CD8-positive, alpha-beta memory T cell (primary cell): Measurements from ENCODE around the gene VSX2. TPM values are rescaled to one million over a fixed set of nuclear protein-coding genes. Genes with fewer than 3 reads are reported as not detected.

Source experiments
- CTCF ChIA-PET: fragments of 350-600 bp; sonication (Branson Sonifier 250); formaldehyde crosslinking; loops from one replicate; lab custom pipeline; 2021; ENCODE audit warnings: antibody characterized with exemption; lab: Charles Lee
- POLR2A ChIA-PET: fragments of 350-600 bp; sonication (Branson Sonifier 250); formaldehyde crosslinking; loops from one replicate; lab custom pipeline; 2021; ENCODE audit warnings: antibody characterized with exemption; lab: Charles Lee
- DNase-seq, 5 donors: peaks; one replicate each; pipeline versions ENCODE4 v3.0.0 to v3.0.0-alpha.2; 2020 to 2022; ENCODE audit warnings: mixed read lengths in 1 of 5
- H3K27ac ChIP-seq: one replicate; pipeline ENCODE4 v1.7.0; 2013; ENCODE audit warnings: low read depth, mild to moderate bottlenecking, low read length, moderate library complexity
- H3K27me3 ChIP-seq: 2 replicates; pipeline ENCODE4 v1.7.0; 2013; ENCODE audit warnings: low read length, mild to moderate bottlenecking; ENCODE audit not compliant: insufficient read depth, poor library complexity, severe bottlenecking
- H3K36me3 ChIP-seq: 2 replicates; pipeline ENCODE4 v1.7.0; 2013; ENCODE audit warnings: mild to moderate bottlenecking, low read length, moderate library complexity; ENCODE audit not compliant: insufficient read depth
- H3K4me1 ChIP-seq: 2 replicates; pipeline ENCODE4 v1.7.0; 2013; ENCODE audit warnings: mild to moderate bottlenecking, low read length, moderate library complexity; ENCODE audit not compliant: insufficient read depth
- H3K4me3 ChIP-seq: 2 replicates; pipeline ENCODE4 v1.7.0; 2013; ENCODE audit warnings: mild to moderate bottlenecking, low read length
- H3K9me3 ChIP-seq: 2 replicates; pipeline ENCODE4 v1.7.0; 2013; ENCODE audit warnings: mild to moderate bottlenecking, low read length
- H3K27ac Mint-ChIP-seq, 8 donors: one replicate each; pipeline ENCODE4 v1.8.0; 2020 to 2021; ENCODE audit warnings: mixed read lengths in 8 of 8, mild to moderate bottlenecking in 6 of 8, inconsistent platforms in 3 of 8, moderate library complexity in 3 of 8
- H3K27me3 Mint-ChIP-seq, 2 donors: one replicate each; pipeline ENCODE4 v1.8.0; 2020 to 2021; ENCODE audit warnings: mixed read lengths in 2 of 2, mild to moderate bottlenecking in 1 of 2, moderate library complexity in 1 of 2
- H3K36me3 Mint-ChIP-seq, 3 donors: one replicate each; pipeline ENCODE4 v1.8.0; 2020 to 2021; ENCODE audit warnings: mixed read lengths in 3 of 3, inconsistent platforms in 1 of 3, mild to moderate bottlenecking in 1 of 3
- H3K4me1 Mint-ChIP-seq, 3 donors: one replicate each; pipeline ENCODE4 v1.8.0; 2020 to 2021; ENCODE audit warnings: mixed read lengths in 3 of 3, inconsistent platforms in 1 of 3, mild to moderate bottlenecking in 1 of 3
- H3K4me3 Mint-ChIP-seq, 7 donors: one replicate each; pipeline ENCODE4 v1.8.0; 2020 to 2021; ENCODE audit warnings: mixed read lengths in 7 of 7, mild to moderate bottlenecking in 6 of 7, moderate library complexity in 4 of 7, inconsistent platforms in 2 of 7
- H3K9me3 Mint-ChIP-seq, 5 donors: one replicate each; pipeline ENCODE4 v1.8.0; 2020 to 2022; ENCODE audit warnings: mixed read lengths in 5 of 5, mild to moderate bottlenecking in 3 of 5, moderate library complexity in 2 of 5, inconsistent platforms in 1 of 5
- polyA plus RNA-seq: library from polyadenylated mRNA; unstranded; fragments of 300-500 nt; fragmentation: Illumina TruSeq; gene quantifications from one replicate; pipeline ENCODE4 v1.2.3, GENCODE V29; 2021
- total RNA-seq, 2 experiments: library from RNA; stranded (reverse); gene quantifications; one replicate each; pipeline ENCODE4 v1.2.3, GENCODE V29; 2021

Gene VSX2
- total and polyA plus RNA-seq, 3 experiments from 2014 or later: not detected

GRCh38 chr14:74281069-74281468, 41.8 kb downstream of the VSX2 start:
- Mint-ChIP-seq H3K4me3 (no peak overlapping the region), H3K36me3 (peaks cover 15 to 36% (median 21%) of the 10 kb centered on the region in 3 donors), H3K27ac (no peak overlapping the region), H3K9me3 (peaks cover 0 to 12% (median 7%) of the 10 kb centered on the region in 5 donors), H3K27me3 (no peaks in the 10 kb centered on the region), H3K4me1 (no peaks in the 10 kb centered on the region)
- Histone ChIP-seq H3K27ac (no peak overlapping the region), H3K27me3 (no peaks in the 10 kb centered on the region), H3K36me3 (no peaks in the 10 kb centered on the region), H3K4me3 (no peak overlapping the region), H3K4me1 (no peaks in the 10 kb centered on the region), H3K9me3 (peaks cover 4% of the 10 kb centered on the region)
- POLR2A ChIA-PET: no interaction called here
- CTCF ChIA-PET: interaction anchor here (1.6 kb wide), 1 partner anchor 24 kb away, joined by 4 read pairs; no protein-coding TSS in a partner anchor
- no peak for DNase-seq

GRCh38 chr14:74286736-74287135, 47.5 kb downstream of the VSX2 start:
- no peak for DNase-seq
- Histone ChIP-seq H3K27ac (no peak overlapping the region), H3K36me3 (peaks cover 19% of the 10 kb centered on the region), H3K4me3 (no peak overlapping the region), H3K4me1 (no peaks in the 10 kb centered on the region), H3K9me3 (no peaks in the 10 kb centered on the region), H3K27me3 (no peaks in the 10 kb centered on the region)
- Mint-ChIP-seq H3K4me1 (no peaks in the 10 kb centered on the region), H3K27me3 (no peaks in the 10 kb centered on the region), H3K27ac (peak overlapping the region in 1 of 8 donors; percentile 18), H3K36me3 (peaks cover 14 to 82% (median 28%) of the 10 kb centered on the region in 3 donors), H3K4me3 (no peak overlapping the region), H3K9me3 (no peaks in the 10 kb centered on the region)
- POLR2A ChIA-PET: no interaction called here
- CTCF ChIA-PET: no interaction called here

GRCh38 chr14:74289801-74290200, 50.6 kb downstream of the VSX2 start:
- peaks cover 3 to 91% (median 28%) of the 10 kb centered on the region in 3 donors for H3K36me3 Mint-ChIP-seq
- ChIA-PET POLR2A (no interaction called here), CTCF (no interaction called here)
- Histone ChIP-seq H3K27me3 (no peaks in the 10 kb centered on the region), H3K36me3 (peaks cover 30% of the 10 kb centered on the region), H3K4me3 (no peak overlapping the region), H3K4me1 (no peaks in the 10 kb centered on the region), H3K9me3 (no peaks in the 10 kb centered on the region), H3K27ac (no peak overlapping the region)
- peak overlapping the region in 1 of 8 donors; percentile 59 for H3K27ac Mint-ChIP-seq
- no peaks in the 10 kb centered on the region for H3K9me3 Mint-ChIP-seq
- peaks cover 0 to 4% (median 2%) of the 10 kb centered on the region in 3 donors for H3K4me1 Mint-ChIP-seq
- no peak overlapping the region for H3K4me3 Mint-ChIP-seq
- no peak for DNase-seq
- no peaks in the 10 kb centered on the region for H3K27me3 Mint-ChIP-seq

GRCh38 chr14:74290415-74290814, 51.2 kb downstream of the VSX2 start:
- peaks cover 0 to 5% (median 2%) of the 10 kb centered on the region in 3 donors for H3K4me1 Mint-ChIP-seq
- no peak overlapping the region for H3K27ac Mint-ChIP-seq
- Histone ChIP-seq H3K4me3 (no peak overlapping the region), H3K27ac (no peak overlapping the region), H3K36me3 (peaks cover 35% of the 10 kb centered on the region), H3K27me3 (no peaks in the 10 kb centered on the region), H3K4me1 (no peaks in the 10 kb centered on the region), H3K9me3 (no peaks in the 10 kb centered on the region)
- H3K36me3 Mint-ChIP-seq: peaks cover 3 to 92% (median 27%) of the 10 kb centered on the region in 3 donors
- no peak overlapping the region for H3K4me3 Mint-ChIP-seq
- H3K27me3 Mint-ChIP-seq: no peaks in the 10 kb centered on the region
- no peaks in the 10 kb centered on the region for H3K9me3 Mint-ChIP-seq
- ChIA-PET CTCF (no interaction called here), POLR2A (no interaction called here)
- DNase-seq: no peak

GRCh38 chr14:74292061-74292460, 52.8 kb downstream of the VSX2 start:
- H3K27ac Mint-ChIP-seq: no peak overlapping the region
- H3K36me3 ChIP-seq: peaks cover 35% of the 10 kb centered on the region

GRCh38 chr14:74293606-74294005, 54.4 kb downstream of the VSX2 start:
- peak overlapping the region in 1 of 8 donors; percentile 29 for H3K27ac Mint-ChIP-seq
- Histone ChIP-seq H3K36me3 (peaks cover 27% of the 10 kb centered on the region), H3K27ac (no peak overlapping the region), H3K4me1 (no peaks in the 10 kb centered on the region), H3K27me3 (no peaks in the 10 kb centered on the region), H3K9me3 (no peaks in the 10 kb centered on the region), H3K4me3 (no peak overlapping the region)
- H3K4me3 Mint-ChIP-seq: peak overlapping the region in 1 of 7 donors; percentile 20
- peaks cover 1 to 14% (median 6%) of the 10 kb centered on the region in 3 donors for H3K4me1 Mint-ChIP-seq
- no peak for DNase-seq
- H3K27me3 Mint-ChIP-seq: no peaks in the 10 kb centered on the region
- no peaks in the 10 kb centered on the region for H3K9me3 Mint-ChIP-seq
- CTCF ChIA-PET: interaction anchor here (1.1 to 1.8 kb wide), 3 partner anchors 9 to 36 kb away, joined by 3 to 5 read pairs (median 4); partner anchors contain the start of gene ABCD4
- POLR2A ChIA-PET: no interaction called here
- H3K36me3 Mint-ChIP-seq: peaks cover 3 to 93% (median 21%) of the 10 kb centered on the region in 3 donors

More at GRCh38 chr14:74292061-74292460, 52.8 kb downstream of the VSX2 start:
- H3K4me1 ChIP-seq: no peaks in the 10 kb centered on the region
- H3K9me3 Mint-ChIP-seq: no peaks in the 10 kb centered on the region
- no peak overlapping the region for H3K4me3 Mint-ChIP-seq
- no peak overlapping the region for H3K27ac ChIP-seq
- H3K27me3 ChIP-seq: no peaks in the 10 kb centered on the region
- no peak overlapping the region for H3K4me3 ChIP-seq
- POLR2A ChIA-PET: no interaction called here
- CTCF ChIA-PET: interaction anchor here (1.8 kb wide), 1 partner anchor 10 kb away, joined by 5 read pairs; the partner anchor contains the start of gene ABCD4
- DNase-seq: no peak
- peaks cover 0 to 7% (median 2%) of the 10 kb centered on the region in 3 donors for H3K4me1 Mint-ChIP-seq
- H3K9me3 ChIP-seq: no peaks in the 10 kb centered on the region
- H3K27me3 Mint-ChIP-seq: no peaks in the 10 kb centered on the region
- peaks cover 3 to 93% (median 20%) of the 10 kb centered on the region in 3 donors for H3K36me3 Mint-ChIP-seq

GRCh38 chr14:74296037-74296467, 56.8 kb downstream of the VSX2 start:
- Histone ChIP-seq H3K9me3 (no peaks in the 10 kb centered on the region), H3K36me3 (peaks cover 23% of the 10 kb centered on the region), H3K4me3 (no peak overlapping the region), H3K27ac (no peak overlapping the region), H3K27me3 (no peaks in the 10 kb centered on the region), H3K4me1 (no peaks in the 10 kb centered on the region)
- Mint-ChIP-seq H3K4me3 (no peak overlapping the region), H3K27ac (peak overlapping the region in 1 of 8 donors; percentile 72), H3K4me1 (peaks cover 13 to 34% (median 15%) of the 10 kb centered on the region in 3 donors), H3K27me3 (no peaks in the 10 kb centered on the region), H3K9me3 (no peaks in the 10 kb centered on the region), H3K36me3 (peaks cover 3 to 87% (median 22%) of the 10 kb centered on the region in 3 donors)
- POLR2A ChIA-PET: no interaction called here
- CTCF ChIA-PET: interaction anchor here (1.4 kb wide), 1 partner anchor 10 kb away, joined by 5 read pairs; no protein-coding TSS in a partner anchor
- DNase-seq: no peak

GRCh38 chr14:74297986-74298385, 58.7 kb downstream of the VSX2 start:
- no peak overlapping the region for H3K4me3 Mint-ChIP-seq
- H3K36me3 Mint-ChIP-seq: peaks cover 0 to 74% (median 13%) of the 10 kb centered on the region in 3 donors
- POLR2A ChIA-PET: no interaction called here

More at GRCh38 chr14:74297986-74298385, 58.7 kb downstream of the VSX2 start:
- H3K4me3 ChIP-seq: no peak overlapping the region
- no peaks in the 10 kb centered on the region for H3K9me3 ChIP-seq
- Mint-ChIP-seq H3K9me3 (no peaks in the 10 kb centered on the region), H3K27ac (peak overlapping the region in 1 of 8 donors; percentile 55), H3K27me3 (no peaks in the 10 kb centered on the region), H3K4me1 (peaks cover 28 to 50% (median 28%) of the 10 kb centered on the region in 3 donors)
- CTCF ChIA-PET: no interaction called here
- no peak for DNase-seq
- peaks cover 9% of the 10 kb centered on the region for H3K36me3 ChIP-seq
- peaks cover 5% of the 10 kb centered on the region for H3K4me1 ChIP-seq
- H3K27ac ChIP-seq: no peak overlapping the region
- no peaks in the 10 kb centered on the region for H3K27me3 ChIP-seq
